Activated CD8-positive, alpha-beta memory T cell treated with anti-CD3 and anti-CD28 coated beads, Interleukin-2, amount 50 U/mL, for 48 hours (primary cell): Measurements from ENCODE around the gene UNC5C.

Source experiments
- DNase-seq: peaks from one replicate; pipeline ENCODE4 v3.0.0-alpha.2; 2020

The UNC5C gene

DNA sequence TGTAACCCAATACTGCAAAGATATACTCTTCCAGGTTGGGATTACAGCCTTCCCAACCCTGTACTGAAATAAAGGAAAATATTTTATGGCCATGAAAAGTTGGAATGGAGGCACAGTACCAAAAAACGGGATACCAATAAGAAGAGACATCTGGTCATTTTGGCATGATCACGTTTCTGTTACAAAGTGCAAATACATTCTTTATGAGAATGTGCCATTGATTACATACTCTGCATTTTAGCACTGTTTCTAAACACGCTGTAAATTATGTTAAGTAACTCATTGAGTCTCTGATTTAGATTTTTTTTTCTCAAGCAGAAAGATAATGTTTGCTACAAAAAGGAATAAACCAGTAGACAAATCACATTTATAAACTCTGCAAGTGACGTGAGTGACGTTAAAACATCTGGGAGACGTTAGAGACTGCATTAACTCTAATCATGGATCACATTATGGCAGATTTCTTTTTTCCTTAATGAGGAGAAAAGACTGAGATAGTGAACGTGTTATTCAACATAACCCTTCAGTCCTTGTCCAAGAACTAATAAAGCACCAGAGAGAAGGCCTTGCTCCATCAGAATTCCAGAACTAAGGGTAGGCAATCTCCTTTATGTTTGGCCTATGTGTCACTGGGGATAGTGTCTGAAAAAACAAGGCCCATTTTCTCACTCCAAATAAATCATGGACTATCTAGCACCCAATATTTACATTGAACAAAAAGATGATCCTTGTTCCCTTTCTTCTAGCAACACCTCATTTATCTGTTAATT, 31.0 kb downstream of the UNC5C start:
- DNase-seq, result no peak

DNA sequence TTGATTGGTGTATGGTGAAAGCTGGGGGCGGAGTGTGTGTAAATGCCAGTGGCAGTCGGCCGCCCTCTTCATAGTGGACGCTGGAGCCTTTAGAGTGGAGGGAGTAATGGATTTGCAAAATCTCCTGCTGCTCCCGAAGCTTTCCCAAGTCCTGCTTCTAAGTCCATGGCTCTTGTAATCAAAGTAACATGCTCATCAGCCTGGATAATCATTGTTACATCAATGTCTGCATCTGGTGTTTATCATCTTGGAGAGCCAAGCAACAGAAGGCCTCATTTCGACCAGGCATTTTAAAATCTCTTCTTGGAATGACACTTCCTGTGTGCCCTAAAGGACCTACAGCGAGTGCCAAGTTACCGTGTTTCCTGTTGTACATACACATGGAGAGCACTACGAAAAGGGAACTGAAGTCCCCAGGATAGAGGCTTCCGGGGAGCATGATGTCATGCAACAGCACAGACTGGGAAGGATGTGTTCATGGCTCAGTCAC, 32.2 kb downstream of the UNC5C start:
- DNase-seq, result no peak

DNA sequence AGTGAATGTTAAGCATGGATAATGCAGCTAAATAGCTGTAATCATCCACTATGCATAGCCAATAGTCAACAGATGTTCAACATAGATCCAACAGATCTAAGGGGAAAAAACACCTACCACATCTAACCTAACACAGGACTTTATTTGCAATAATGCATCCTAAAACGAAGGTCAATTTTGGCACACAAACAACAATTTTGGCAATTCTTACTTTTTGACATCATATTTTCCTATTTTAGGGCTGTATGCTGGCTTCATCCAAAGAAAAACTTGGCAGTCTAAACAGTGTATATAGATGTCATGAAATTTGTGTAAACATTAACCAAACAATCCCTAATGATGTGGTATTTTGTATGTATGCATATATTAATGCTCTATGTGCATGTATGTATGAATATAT, 33.2 kb downstream of the UNC5C start:
- DNase-seq, result no peak

DNA sequence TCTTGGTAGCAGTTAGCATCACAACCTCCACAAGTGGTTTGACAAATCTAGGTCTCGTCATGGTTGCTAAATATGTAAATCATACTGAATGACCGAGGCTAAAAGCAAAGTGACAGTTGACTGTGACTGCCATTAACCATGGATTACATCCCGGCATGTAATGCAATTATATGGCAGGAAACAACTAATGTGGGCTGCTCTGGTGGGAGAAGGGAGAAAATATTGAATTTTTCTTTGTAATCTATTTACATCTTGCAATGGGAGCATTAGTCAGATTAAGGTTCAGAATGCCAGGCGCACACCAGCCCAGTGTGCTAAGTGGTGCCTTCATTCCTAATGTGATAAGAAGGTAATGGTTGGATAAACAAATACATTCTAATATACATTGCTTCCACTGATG, 35.8 kb downstream of the UNC5C start:
- no peak for DNase-seq

DNA sequence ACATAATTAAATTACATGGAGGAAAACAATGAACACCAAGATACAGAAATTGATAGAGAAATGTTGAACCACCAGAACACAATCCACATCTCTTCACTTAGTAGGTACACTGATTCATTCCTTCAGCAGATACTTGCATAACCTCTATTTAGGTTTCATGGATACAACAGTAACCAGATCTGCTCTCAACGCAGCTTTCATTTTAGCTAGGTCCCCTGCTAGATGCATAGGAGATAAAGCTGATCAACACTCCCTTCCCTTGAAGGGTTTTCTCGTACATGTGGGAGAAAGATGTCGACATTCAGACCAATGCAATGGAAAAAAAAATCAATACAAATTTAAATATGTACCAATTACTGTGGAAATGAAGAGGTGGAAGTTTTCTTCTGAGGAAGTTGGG, 37.3 kb downstream of the UNC5C start:
- no peak for DNase-seq

DNA sequence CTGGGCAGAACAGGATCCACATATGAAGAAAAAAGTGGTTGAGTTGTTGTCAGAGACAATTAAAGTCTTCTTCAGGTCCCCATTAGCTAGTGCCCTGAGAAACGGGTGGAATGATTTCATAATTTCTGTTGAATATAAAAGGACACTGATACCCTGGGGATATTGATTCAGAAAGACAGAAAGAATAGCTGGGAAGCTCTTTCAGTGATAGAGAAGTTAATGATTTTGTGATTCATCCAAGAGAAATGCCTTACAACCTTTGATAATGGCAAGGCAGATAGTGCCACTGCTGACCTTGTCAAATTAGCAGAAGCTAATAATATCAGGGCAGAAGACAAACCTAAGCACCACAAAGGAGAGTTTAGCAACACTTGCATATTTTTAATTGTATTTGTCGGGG, 37.9 kb downstream of the UNC5C start:
- no peak for DNase-seq

DNA sequence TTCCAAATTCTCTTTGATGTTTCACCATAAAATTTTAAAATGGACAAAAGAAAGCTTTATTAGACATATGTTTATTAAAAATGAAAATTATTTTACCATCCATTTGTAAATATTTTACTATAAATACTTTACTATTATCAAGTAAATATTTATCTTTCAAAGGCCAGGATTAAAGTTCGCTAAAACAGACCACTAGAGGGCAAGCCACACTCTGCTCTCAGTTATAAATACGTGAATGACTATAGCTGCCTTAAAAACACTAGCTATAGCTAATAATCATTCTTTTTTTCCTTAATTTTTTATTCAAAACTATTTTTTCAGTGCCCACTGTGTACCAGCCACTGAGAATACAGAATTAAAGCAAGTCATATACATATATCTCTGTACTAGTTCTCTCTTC, 38.6 kb downstream of the UNC5C start:
- DNase-seq, result no peak

DNA sequence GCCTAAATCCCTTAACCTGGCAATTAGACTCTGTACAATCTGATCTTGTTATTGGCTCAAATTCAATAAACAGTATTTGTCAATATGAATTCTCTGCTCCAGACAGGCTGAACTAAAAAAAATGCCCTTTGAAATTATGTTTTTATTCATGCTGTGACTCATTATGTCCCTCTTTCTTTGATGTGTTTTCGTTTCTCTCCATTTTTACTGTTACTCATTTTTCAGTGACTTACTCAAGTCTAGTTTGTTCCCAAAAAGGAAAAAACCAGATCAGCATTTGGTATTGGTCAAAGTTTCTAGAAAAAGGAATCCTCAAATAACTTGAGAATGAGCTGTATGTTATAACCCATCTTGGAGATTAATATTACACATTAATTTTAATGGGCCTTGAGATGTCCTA, 40.4 kb downstream of the UNC5C start:
- no peak for DNase-seq

DNA sequence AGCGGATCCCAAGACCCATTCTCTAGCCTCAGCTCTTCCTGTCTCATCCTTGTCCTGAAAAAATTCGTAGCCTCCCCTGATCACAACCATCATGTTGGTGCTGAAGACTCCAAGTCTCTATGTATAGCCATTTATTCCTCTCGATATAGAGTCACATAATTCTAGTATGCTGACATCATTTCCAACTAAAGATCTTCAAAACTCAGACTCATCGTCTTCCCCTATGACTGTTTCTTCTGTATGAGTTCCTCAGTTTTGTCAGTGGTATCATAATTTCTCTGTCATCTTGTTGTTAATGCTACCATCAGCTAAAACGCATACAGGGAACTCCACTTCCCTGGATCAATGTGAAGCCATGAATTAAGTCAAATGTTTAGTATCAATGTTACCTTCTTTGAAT, 41.2 kb downstream of the UNC5C start:
- DNase-seq, result no peak

DNA sequence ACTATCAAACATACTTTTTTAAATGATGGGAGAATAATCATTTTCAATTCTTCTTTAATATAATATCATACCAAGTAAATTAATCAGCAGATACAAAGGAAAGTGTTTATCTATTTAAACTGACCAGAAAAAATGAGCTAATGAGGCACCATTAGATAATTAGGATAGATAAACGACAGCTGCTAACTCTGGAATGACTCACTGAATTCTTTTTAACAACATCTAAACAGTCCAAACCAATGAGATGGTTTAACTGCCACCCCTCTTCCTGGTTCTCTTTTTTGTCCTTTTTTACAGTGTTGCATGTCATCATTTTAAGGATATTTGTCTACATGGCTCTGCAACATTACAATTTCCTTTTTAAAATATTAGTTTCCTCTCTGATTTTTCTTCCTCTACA, 41.6 kb downstream of the UNC5C start:
- no peak for DNase-seq

DNA sequence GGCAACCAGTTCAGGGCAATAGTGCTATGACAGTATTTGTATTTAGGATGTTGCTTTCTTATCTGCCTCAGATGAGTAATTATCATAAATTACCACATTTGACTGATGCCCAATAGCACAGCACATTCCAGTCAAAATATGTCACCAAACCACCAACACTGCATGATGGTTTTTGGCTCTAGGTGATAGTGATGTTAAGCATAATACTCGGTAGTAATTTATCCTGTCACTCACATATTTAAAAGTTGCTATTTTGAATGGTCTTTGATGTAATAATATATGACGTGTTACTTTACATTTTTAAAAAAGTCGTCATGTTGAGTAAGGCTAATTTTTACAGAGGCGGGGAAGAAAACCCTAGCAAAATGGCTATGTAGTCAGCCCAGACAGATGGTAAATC, 42.5 kb downstream of the UNC5C start:
- DNase-seq, result no peak

DNA sequence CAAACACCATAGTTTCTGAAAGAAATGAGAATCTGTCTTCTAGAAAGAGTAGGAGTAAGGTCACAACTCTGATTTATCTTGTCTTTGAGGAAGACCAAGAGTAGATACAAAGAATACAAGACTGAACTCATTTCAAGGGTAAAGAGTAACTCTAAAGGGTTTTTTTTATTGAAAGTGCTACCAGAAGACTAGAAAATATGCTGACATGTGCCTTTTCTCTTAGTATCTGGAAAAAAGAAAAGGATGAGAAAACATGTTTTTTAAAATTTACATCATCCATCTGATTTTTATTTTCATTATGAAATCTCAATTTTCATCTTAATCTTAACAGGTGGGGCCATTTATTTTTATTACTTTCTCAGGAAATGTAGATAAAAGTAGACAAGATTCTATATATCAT, 43.0 kb downstream of the UNC5C start:
- no peak for DNase-seq

DNA sequence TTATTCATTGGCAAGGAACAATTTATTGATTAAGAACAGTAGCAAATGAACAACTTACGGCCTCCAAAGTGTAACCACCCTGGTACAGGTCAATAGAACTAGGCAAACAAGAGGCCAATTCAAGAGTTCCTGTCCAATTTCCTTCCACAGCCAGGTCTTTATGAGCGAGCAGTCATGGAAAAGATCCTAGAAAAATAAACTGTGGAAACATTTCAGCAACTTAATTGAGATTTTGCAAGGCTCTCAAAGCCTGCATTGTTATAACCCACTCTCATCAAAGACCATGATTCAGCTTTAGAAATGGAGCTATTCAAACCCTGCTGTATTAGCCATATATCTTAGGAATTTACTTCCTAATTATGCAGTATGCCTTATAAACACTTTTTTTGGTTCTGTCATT, 43.6 kb downstream of the UNC5C start:
- DNase-seq, result no peak

DNA sequence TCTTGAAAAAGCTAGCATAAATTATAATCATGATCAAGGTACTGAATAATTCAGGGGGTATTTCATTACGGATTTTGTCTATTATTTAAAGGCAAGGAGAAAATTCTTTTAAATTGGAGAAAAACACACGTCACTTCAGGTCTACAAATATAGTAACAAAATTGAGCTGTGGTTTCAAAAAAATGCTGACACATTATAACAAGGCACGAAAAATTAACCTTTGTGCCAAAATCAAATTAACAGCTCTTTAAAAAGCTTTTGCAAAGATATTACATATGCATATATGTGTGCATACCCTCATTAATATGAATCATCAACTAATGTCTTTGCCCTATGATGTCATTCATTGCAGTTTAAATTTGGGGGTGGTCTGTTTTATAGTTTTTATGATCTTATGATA, 44.3 kb downstream of the UNC5C start:
- DNase-seq, result no peak

DNA sequence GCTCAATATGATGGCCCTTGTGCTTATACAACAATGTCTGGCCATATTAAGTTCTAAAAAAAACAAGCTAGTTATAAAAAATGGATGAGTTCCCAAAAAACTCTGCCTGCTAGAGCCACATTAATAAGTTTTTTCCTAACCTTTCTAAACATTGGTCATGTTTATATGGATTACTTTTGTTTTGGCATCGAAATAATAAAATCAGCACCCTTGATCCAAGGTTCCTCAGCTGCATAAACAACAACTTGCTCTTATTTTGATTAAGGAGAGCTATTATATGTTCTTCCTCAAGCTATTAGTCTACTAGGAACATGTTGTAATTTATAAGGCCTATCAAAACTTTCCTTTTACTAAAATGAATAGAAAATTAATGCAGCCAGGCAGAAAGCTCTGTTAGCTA, 48.4 kb downstream of the UNC5C start:
- no peak for DNase-seq

DNA sequence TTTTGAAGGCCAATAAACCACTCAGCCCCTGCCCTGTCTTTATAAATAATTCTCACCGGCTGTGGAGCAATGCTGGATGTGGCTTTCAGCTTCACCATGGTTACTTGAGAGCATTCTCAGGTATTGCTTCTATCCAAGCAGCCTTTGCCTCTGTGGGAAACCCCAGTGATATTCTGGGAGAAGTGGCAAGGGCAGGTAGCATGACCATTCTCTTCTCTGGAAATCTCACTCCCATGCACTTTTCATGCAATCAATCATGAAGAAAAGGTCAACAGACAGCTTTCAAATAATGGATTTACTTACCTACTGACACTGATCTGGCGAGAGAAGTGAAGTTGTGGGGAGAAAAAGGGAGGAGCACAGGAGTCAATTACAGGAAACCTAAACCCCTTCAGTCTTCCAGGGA, 49.5 kb downstream of the UNC5C start:
- no peak for DNase-seq

DNA sequence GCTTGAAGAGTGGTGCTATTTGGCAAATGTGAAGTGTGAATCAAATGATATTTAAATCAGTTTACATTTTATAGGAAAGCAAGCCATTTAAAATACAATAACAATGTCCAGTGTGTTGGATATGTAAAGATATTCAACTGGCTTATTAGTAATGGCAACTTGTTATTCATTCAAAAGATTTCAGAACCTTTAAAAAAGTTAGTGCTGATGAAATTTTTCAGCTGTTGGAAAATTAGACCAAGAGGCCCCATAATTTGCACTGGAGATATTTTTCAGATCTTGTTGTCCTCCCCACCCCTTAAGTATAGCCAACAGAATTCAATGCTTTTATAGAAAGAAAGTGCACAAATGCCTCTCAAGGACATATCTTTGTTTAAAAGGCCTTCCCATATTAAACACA, 54.6 kb downstream of the UNC5C start:
- no peak for DNase-seq

DNA sequence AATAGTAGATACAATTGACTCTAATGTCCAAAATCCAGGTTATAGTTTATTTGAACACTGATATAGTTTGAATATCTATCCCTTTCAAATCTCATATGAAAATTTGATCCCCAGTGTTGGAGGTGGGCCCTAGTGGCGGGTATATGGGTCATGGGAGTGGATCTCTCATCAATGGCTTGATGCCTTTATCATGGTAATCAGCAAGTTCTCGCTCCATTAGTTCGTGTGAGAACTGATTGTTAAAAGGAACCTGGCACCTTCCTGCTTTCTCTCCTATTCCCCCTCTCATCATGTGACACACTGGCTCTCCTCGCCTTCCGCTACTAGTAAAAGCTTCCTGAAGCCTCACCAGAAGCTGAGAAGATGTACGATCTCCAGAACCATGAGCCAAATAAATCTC, 70.1 kb downstream of the UNC5C start:
- DNase-seq, result no peak

DNA sequence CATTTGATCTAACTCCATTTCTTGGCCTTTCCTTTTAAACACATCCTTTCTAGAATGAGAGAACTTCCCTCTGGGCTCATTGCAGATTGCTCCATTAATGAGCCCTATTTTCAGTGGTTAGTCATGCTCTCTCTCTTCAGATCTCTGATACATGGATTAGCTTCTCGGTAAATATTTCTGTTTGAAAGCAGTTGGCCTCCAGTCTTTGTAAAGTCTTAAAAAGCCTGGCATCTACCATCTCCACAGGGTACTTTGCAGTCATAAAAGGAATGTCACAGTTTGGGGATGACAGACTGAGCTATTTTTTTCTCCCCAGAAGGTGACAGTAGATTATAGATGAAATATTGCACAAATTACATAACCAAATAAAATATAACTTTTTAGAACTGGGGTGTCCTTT, 72.7 kb downstream of the UNC5C start:
- DNase-seq, result no peak

DNA sequence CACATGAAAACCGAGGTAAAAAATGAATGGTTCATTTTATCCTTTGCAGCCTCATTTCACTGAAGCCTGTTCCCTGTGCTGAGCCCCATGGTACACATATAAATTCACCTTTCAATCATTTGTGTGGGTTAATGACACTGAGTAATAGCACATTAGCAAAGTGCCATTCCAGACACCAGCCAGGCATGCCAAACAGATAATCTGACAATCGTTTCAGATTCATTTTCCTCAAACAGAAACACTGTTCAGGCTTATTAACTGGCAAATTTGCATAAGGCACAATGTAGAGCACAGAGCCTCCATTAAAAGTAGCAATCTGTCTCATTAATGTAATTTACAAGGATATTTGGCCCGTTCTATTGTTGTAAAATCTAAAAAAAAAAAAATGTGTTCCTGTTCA, 76.2 kb downstream of the UNC5C start:
- no peak for DNase-seq

DNA sequence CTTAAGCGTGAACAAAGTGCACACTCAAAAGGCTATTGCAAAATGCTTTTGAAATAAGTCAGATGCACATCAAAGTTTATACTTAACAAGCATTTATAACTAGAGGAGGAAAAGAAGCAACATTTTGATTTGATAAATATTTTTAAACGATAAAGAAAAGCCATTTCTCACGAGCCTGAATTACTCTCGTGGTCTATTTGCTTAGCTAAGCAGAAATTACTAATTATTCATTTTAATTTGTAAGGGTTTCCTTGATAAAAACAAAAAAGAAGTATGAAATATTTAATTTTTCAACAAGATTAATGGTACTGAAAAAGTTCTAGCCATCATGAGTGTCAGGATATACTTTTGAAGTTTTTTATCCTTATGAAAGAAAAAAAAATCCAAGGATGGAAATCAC, 78.2 kb downstream of the UNC5C start:
- no peak for DNase-seq

DNA sequence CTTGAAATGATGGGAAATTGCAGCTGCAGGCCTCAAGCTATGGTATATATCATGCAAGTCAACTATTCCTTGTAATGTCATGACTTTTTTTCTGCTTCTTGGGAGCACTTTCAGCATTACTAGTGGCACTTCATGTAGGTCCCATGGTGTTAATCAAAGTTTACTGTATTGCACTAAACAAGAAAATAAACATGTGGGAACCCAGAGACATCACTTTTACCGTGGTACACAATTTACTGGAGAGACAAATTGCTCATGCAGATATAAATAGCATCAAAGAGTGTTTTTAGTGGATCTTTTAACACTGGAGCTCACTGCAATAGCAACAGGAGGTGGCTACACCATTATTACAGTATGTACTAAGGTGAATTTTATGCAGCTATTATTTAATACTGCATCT, 79.2 kb downstream of the UNC5C start:
- DNase-seq, result no peak

DNA sequence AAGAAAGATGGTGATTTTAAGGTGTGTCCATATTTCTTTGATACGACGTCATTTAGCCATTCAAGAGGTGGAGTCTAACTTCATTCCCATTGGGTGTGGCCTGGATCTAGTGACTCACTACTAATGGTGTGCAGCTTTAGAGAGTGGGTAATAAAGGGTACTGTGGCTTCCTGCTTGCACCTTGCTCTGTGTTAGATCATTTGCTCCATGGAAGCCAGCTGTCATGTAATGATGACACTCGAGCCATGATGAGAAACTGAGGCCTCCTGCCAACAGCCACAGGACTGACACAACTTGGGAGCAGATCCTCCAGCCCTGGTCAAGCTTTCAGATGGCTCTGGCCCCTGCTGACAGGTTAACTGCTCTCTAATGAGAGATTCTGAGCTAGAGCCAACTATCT, 82.0 kb downstream of the UNC5C start:
- no peak for DNase-seq

DNA sequence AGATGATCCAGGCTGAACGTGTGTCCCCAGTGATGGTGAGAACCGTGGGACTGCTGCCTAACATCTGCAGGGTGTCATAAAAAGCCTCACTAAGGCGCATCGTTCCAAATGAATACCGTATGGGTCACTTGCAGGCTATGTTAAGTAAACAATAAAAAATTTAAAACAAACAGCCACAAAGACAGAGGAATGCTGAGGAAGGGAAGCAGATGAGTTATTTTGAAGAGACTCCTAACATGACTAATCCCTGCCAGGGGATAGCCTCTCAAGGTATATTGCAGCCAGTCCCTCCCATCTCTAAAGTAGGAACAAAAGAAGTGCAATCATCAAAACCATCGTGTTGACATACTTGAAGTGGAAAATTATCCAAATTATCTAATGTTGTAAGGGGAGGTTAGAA, 83.8 kb downstream of the UNC5C start:
- no peak for DNase-seq

DNA sequence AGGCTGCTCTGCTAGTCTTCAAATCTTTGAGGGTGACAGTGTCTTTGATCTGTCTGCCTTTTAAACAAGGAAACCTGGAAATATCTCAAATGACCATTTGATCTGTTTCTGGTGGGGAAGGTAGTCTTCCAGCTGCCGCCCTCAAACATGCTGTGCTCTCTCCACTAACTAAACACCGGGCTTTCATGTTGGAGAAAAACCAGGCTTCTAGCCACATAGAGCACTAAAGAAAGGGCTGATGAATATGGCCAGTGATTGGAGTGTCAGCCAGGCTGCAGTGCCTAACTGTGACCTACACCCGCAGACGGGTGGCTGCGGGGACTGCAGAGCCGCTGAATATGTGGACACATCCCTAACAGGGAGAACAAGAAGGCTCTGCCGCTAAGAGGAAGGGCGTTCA, 85.9 kb downstream of the UNC5C start:
- no peak for DNase-seq

DNA sequence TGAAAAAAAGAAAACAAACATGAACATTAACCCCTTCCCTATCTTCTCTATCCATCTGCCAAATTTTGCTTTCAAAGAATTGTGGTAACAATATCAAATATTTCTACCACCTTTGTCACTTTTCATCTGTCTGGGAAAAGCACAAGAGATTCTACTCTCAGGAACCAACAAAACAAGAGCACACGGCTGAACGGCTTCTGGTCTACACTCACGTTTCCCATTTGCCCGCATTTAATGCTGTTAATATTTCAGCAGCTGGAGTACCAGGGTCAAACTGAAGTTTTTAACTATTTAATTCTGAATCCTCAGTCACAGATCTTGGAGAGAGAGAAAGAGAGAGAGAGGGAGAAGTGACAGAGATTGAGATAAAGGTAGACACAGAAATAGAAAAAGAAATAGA, 91.4 kb downstream of the UNC5C start:
- DNase-seq, result no peak
